HG03378 (cell line): ENCODE data around the gene DHRS4L2.

Source experiments
- ATAC-seq: cut with Tn5 transposase; IDR thresholded peaks from one replicate; pipeline ENCODE4 v1.9.1; 2021; ENCODE audit warnings: mild to moderate bottlenecking, moderate library complexity; ENCODE audit not compliant: unreplicated experiment

The DHRS4L2 gene

DNA sequence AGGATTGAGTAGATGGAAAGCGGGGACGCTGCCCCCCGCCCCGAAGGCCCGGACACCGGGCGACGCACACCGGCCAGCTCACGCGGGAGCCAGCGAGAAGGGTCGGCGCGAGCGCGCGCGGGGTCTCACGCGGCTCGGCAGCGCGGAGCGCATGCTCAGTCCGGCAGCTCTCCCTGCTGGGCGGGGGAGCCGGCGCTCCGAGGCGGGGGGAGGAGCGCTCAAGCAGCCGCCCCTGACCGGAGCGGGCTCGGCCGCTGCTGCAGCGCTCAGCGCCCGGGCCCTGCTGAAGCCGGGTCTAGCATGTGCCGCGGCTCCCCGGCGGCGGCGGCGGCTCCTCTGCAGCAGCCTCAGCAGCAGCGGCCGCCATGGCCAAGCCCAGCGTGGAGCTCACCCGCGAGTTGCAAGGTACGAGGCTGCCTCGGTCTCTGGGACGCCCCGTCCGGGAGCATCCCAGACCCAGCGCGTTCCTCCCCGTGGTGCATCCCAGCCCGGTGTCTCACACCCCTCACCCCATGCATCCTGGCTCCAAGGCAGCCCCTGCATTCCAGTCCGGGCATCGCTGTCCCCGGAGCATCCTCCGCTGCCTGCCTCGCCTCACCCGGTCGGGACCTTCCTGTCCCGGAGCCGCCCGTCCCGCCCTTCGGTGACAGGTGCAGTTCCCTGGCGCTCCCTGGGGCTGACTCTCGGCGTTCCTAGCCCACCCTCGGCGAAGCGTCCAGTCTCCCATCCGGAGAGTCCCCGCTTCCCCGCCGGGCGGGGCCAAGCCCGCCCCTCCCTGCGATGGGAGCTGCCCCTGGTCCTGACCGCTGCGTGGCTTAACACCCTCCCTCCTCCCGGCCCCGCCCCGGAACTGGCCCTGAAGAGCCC, 63.3 kb downstream of the DHRS4L2 start, which contains the start of gene CARMIL3:
Gene CARMIL3 (plus strand): TSS at position 221 of the 867 bp plus-strand sequence. CDS start 145 bp downstream, at position 366.
- ATAC-seq: no peak

DNA sequence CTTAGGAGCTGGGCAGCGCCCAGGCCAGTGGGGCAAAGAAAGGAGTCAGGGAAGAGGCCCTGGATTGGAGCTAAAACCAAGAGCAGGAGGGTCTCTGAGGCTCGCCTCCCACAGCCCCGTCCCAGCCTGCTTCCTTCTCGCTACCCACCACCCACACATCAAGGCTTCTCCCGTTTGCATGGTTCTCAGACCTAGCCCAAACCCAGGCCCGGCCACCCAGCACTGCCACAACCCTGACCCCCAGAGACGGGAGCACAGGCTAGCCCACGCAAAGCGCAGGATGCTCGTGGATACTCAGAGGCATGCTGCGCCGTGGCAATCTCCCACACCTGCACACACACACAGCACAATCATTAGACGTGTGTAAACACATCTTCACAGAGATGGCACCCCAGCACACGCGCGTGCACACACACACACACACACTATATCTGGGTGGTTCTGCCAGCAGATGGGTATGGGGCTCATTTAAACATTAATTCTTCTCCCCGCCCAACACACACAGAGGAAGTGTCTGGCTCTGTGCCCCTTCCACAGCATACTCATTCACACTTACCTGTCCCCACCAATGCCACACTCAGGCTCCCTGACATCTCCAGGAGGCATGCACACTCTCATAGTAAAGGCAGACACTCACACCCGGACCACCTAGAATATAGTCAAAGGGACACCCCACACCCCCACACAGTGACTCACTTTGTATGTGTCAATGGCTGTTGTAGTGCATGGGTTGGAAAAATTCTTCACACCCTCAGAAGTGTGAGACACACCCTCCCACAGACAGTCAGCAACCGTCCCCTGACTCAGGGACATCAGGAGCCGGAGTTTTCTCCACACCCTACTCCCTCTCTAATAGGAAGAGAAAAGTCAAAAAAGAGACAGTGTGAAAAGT, 64.2 kb downstream of the DHRS4L2 start:
- no peak for ATAC-seq

- ATAC-seq: no peak
These were observed 65.0 kb downstream of the DHRS4L2 start for GRCh38 chr14:24053548-24054323.

- no peak for ATAC-seq
These were observed 65.6 kb downstream of the DHRS4L2 start for GRCh38 chr14:24054324-24054641.

DNA sequence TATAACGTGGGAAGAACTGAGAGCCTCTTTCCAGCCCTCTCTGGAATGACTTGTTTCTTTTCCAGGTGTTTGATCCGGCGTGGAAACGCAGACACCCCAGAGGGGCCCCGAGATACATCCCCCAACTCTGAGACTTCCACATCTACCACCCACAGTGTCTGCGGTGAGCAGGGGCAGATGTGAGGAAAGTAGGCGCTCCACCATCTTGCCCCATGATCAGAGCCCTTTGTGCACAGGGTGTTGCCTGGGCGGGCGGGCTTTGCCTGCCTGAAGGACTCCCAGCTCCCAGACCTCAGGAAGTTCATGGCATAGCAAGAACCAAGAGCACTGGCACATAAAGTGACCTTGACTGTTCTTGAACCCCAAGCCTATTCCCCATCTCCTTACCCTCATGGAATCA, 65.9 kb downstream of the DHRS4L2 start:
- no peak for ATAC-seq
